Colonic mucosa (tissue), 4 donors: Measurements from ENCODE around the gene OTOS. TPM values are rescaled to one million over a fixed set of nuclear protein-coding genes. Genes with fewer than 3 reads are reported as not detected.

Source experiments
- DNase-seq: peaks from one replicate; pipeline ENCODE4 v3.0.0-alpha.2; 2020
- H3K27ac ChIP-seq: fragments of 200-600 bp; one replicate; pipeline ENCODE4 v1.8.0; 2021
- H3K27me3 ChIP-seq: fragments of 200-600 bp; one replicate; pipeline ENCODE4 v1.8.0; 2021
- H3K36me3 ChIP-seq: fragments of 200-600 bp; one replicate; pipeline ENCODE4 v1.8.0; 2021
- H3K4me1 ChIP-seq: fragments of 200-600 bp; one replicate; pipeline ENCODE4 v1.8.0; 2021; ENCODE audit warnings: mild to moderate bottlenecking
- H3K4me3 ChIP-seq: fragments of 200-600 bp; one replicate; pipeline ENCODE4 v1.8.0; 2021
- H3K9ac ChIP-seq, 2 donors: one replicate each; pipeline ENCODE4 v1.7.0; 2013; ENCODE audit warnings: control low read depth in 2 of 2, low read depth in 2 of 2, low read length in 2 of 2
- H3K9me3 ChIP-seq: fragments of 200-600 bp; one replicate; pipeline ENCODE4 v1.8.0; 2021
- intact Hi-C: fragments of 100-400 bp; cut with DNase I; formaldehyde crosslinking; loops from one replicate; pipeline ENCODE4 v1.14.1; 2022
- total RNA-seq, 2 donors: library from RNA; stranded (reverse); fragmentation: NEBNext Ultra II Directional in 1 of 2; extraction: Animal tissue kit (Norgen Biotek cat#: 25700) in 1 of 2; gene quantifications; one replicate each; pipeline ENCODE4 v1.2.1, GENCODE V29; 2021
- TF ChIP-seq, protein P1 (sequence below): fragments of 200-600 bp; IDR thresholded peaks from one replicate; pipeline ENCODE4 v1.8.0; 2022; ENCODE audit warnings: antibody characterized with exemption, mild to moderate bottlenecking
- donor health status: healthy.
- donor health status: DM: no; HTN: no; CAD: no.
- donor health status: DM: no; HTN: no; CAD: no.

The OTOS gene
- total RNA-seq, 2 donors from 2014 or later: not detected

- no peak for DNase-seq
- no peak overlapping the region for H3K9ac ChIP-seq
- no peaks in the 10 kb centered on the region for H3K36me3 ChIP-seq
- no peaks in the 10 kb centered on the region for H3K4me1 ChIP-seq
- H3K4me3 ChIP-seq: no peak overlapping the region
- intact Hi-C loops: no loop called here
- no peaks in the 10 kb centered on the region for H3K9me3 ChIP-seq
- H3K27ac ChIP-seq: no peak overlapping the region
- no peaks in the 10 kb centered on the region for H3K27me3 ChIP-seq
- TF ChIP-seq, protein P1, sequence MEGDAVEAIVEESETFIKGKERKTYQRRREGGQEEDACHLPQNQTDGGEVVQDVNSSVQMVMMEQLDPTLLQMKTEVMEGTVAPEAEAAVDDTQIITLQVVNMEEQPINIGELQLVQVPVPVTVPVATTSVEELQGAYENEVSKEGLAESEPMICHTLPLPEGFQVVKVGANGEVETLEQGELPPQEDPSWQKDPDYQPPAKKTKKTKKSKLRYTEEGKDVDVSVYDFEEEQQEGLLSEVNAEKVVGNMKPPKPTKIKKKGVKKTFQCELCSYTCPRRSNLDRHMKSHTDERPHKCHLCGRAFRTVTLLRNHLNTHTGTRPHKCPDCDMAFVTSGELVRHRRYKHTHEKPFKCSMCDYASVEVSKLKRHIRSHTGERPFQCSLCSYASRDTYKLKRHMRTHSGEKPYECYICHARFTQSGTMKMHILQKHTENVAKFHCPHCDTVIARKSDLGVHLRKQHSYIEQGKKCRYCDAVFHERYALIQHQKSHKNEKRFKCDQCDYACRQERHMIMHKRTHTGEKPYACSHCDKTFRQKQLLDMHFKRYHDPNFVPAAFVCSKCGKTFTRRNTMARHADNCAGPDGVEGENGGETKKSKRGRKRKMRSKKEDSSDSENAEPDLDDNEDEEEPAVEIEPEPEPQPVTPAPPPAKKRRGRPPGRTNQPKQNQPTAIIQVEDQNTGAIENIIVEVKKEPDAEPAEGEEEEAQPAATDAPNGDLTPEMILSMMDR: no peak
These were observed 18.8 kb downstream of the OTOS start for GRCh38 chr2:240121675-240122074.

- Histone ChIP-seq H3K4me1 (no peaks in the 10 kb centered on the region), H3K9me3 (no peaks in the 10 kb centered on the region), H3K9ac (no peak overlapping the region), H3K27me3 (no peaks in the 10 kb centered on the region), H3K36me3 (no peaks in the 10 kb centered on the region), H3K27ac (no peak overlapping the region), H3K4me3 (no peak overlapping the region)
- intact Hi-C loops: no loop called here
- TF ChIP-seq, protein P1: no peak
- no peak for DNase-seq
These were observed 19.3 kb downstream of the OTOS start for GRCh38 chr2:240121190-240121589.

GRCh38 chr2:240114233-240114632 is 26.2 kb downstream of the OTOS start:
- H3K36me3 ChIP-seq: no peaks in the 10 kb centered on the region
- intact Hi-C loops: no loop called here
- H3K9ac ChIP-seq: no peak overlapping the region
- H3K4me3 ChIP-seq: no peak overlapping the region
- DNase-seq: no peak
- no peak overlapping the region for H3K27ac ChIP-seq
- H3K27me3 ChIP-seq: no peaks in the 10 kb centered on the region
- H3K4me1 ChIP-seq: no peaks in the 10 kb centered on the region
- no peaks in the 10 kb centered on the region for H3K9me3 ChIP-seq
- TF ChIP-seq, protein P1: no peak

DNA sequence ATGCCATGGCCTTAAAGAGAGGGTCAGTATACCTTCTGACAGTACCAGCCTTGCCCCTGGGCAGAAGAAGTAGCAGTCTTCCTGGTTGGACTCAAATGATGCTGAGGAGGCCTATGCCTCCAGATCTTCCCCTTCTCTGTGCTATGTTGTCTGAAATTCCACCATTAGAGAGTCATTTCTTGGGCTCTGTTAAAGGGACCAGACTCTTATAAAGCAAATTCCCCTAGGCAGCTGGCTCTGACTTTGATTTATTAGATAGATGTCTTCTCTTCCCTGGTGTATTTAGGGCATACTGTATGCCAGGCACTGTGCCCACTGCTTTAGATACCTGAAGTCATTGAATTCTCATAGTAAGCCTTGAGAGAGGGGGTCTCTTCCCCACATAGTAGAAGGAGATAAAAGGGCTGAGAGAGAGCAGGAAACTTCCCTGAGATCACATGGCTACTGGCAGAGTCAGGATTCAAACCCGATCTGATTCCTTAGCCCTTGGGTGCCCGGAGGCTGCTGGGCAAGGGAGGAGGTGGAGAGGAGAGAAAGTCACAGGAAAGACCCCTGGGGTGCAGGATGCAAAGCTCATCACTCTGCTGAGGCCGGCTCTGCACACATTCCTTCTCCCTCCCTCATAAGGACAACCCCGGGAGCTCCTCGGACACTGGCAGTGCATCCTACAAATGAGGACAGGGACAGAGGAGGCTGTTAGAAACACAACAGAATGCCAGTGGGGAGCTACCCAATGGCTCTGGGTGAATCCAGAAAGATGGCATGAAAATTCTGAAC is 27.4 kb downstream of the OTOS start:
- H3K27ac ChIP-seq: no peak overlapping the region
- H3K9me3 ChIP-seq: no peaks in the 10 kb centered on the region
- intact Hi-C loops: no loop called here
- no peaks in the 10 kb centered on the region for H3K36me3 ChIP-seq
- TF ChIP-seq, protein P1: no peak
- DNase-seq: no peak
- no peak overlapping the region for H3K4me3 ChIP-seq
- no peaks in the 10 kb centered on the region for H3K4me1 ChIP-seq
- H3K27me3 ChIP-seq: no peaks in the 10 kb centered on the region
- no peak overlapping the region for H3K9ac ChIP-seq

DNA sequence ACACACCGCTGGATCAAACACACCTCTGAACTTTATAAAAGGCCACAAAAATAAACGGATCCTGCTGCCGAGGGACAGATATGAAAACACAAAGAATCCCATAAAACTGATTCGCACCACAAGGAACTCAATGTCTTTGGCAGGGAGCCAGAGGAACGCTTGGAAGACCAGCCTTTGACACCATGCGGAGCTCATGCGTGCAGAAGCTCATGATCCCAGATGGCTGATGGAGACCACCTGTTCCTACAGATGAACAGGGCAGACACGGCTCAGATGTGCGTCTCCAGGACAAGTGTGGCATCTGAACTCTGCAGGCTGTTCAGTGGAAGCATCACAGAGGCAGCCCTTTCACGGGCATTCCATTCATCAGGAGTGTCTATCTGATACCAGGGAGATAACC is 29.2 kb downstream of the OTOS start:
- H3K27ac ChIP-seq: no peak overlapping the region
- no peak overlapping the region for H3K9ac ChIP-seq
- no peaks in the 10 kb centered on the region for H3K36me3 ChIP-seq
- intact Hi-C loops: no loop called here
- TF ChIP-seq, protein P1: no peak
- no peak overlapping the region for H3K4me3 ChIP-seq
- no peaks in the 10 kb centered on the region for H3K4me1 ChIP-seq
- no peaks in the 10 kb centered on the region for H3K27me3 ChIP-seq
- no peak for DNase-seq
- no peaks in the 10 kb centered on the region for H3K9me3 ChIP-seq
